ENCODE measurements around the gene CHTOP.

CHTOP gene

GRCh38 chr1:153608742-153609584, 24.9 kb upstream of the CHTOP start:
- Mint-ChIP-seq H3K36me3 (no peaks in the 10 kb centered on the region), H3K27ac (peak overlapping the region; percentile 48), H3K4me3 (no peak overlapping the region), H3K9me3 (no peaks in the 10 kb centered on the region), H3K4me1 (peaks cover 5% of the 10 kb centered on the region)
- DNase-seq (ENCODE audit: low spot score in 2 of 2) (no peak), ATAC-seq (peak; percentile 47)

- no peaks in the 10 kb centered on the region for H3K36me3 Mint-ChIP-seq
- peaks cover 5% of the 10 kb centered on the region for H3K4me1 Mint-ChIP-seq
- no peak for ATAC-seq
- H3K9me3 Mint-ChIP-seq = no peaks in the 10 kb centered on the region
- no peak for DNase-seq (ENCODE audit: low spot score in 2 of 2)
- no peak overlapping the region for H3K27ac Mint-ChIP-seq
- H3K4me3 Mint-ChIP-seq = no peak overlapping the region
Observed at GRCh38 chr1:153609585-153609907, 24.3 kb upstream of the CHTOP start.

- no peak for DNase-seq (ENCODE audit: low spot score in 2 of 2)
- no peak overlapping the region for H3K27ac Mint-ChIP-seq
- H3K9me3 Mint-ChIP-seq = no peaks in the 10 kb centered on the region
- H3K4me1 Mint-ChIP-seq = peaks cover 5% of the 10 kb centered on the region
- no peaks in the 10 kb centered on the region for H3K36me3 Mint-ChIP-seq
- peak; percentile 43 for ATAC-seq
- no peak overlapping the region for H3K4me3 Mint-ChIP-seq
Observed at GRCh38 chr1:153610334-153610733, 23.5 kb upstream of the CHTOP start.

GRCh38 chr1:153610811-153611301, 23.0 kb upstream of the CHTOP start:
- H3K36me3 Mint-ChIP-seq = no peaks in the 10 kb centered on the region
- H3K9me3 Mint-ChIP-seq = no peaks in the 10 kb centered on the region
- DNase-seq (ENCODE audit: low spot score in 2 of 2) (no peak), ATAC-seq (no peak)
- no peak overlapping the region for H3K4me3 Mint-ChIP-seq
- H3K4me1 Mint-ChIP-seq = peaks cover 5% of the 10 kb centered on the region
- no peak overlapping the region for H3K27ac Mint-ChIP-seq

- no peak overlapping the region for H3K4me3 Mint-ChIP-seq
- H3K36me3 Mint-ChIP-seq = no peaks in the 10 kb centered on the region
- H3K4me1 Mint-ChIP-seq = peaks cover 5% of the 10 kb centered on the region
- no peaks in the 10 kb centered on the region for H3K9me3 Mint-ChIP-seq
- ATAC-seq (no peak), DNase-seq (ENCODE audit: low spot score in 2 of 2) (no peak)
- H3K27ac Mint-ChIP-seq = no peak overlapping the region
Observed at GRCh38 chr1:153611356-153611755, 22.5 kb upstream of the CHTOP start.

- peak overlapping the region; percentile 68 for H3K27ac Mint-ChIP-seq
- H3K4me3 Mint-ChIP-seq = no peak overlapping the region
- DNase-seq (ENCODE audit: low spot score in 2 of 2) (no peak), ATAC-seq (no peak)
- H3K9me3 Mint-ChIP-seq = no peaks in the 10 kb centered on the region
- peaks cover 5% of the 10 kb centered on the region for H3K4me1 Mint-ChIP-seq
- H3K36me3 Mint-ChIP-seq = no peaks in the 10 kb centered on the region
Observed at GRCh38 chr1:153612111-153612754, 21.6 kb upstream of the CHTOP start.

- no peak for DNase-seq (ENCODE audit: low spot score in 2 of 2)
- Mint-ChIP-seq H3K36me3 (no peaks in the 10 kb centered on the region), H3K4me1 (peaks cover 5% of the 10 kb centered on the region), H3K9me3 (no peaks in the 10 kb centered on the region), H3K4me3 (no peak within 1 kb of the TSS), H3K27ac (peak within 1 kb of the TSS; percentile 68)
- ATAC-seq = no peak
Observed at GRCh38 chr1:153612755-153613331, 21.0 kb upstream of the CHTOP start, which contains the start of gene S100A16. Gene S100A16, minus strand, starts transcription at chr1:153613137. Its CDS starts 4,986 bp downstream, at chr1:153608151.

GRCh38 chr1:153613406-153613805, 20.5 kb upstream of the CHTOP start:
- Mint-ChIP-seq H3K27ac (no peak overlapping the region), H3K4me1 (peaks cover 5% of the 10 kb centered on the region), H3K36me3 (no peaks in the 10 kb centered on the region), H3K4me3 (no peak overlapping the region), H3K9me3 (no peaks in the 10 kb centered on the region)
- ATAC-seq (no peak), DNase-seq (ENCODE audit: low spot score in 2 of 2) (no peak)

GRCh38 chr1:153614189-153614900, 19.5 kb upstream of the CHTOP start:
- Mint-ChIP-seq H3K36me3 (no peaks in the 10 kb centered on the region), H3K4me1 (peaks cover 2% of the 10 kb centered on the region), H3K9me3 (no peaks in the 10 kb centered on the region), H3K27ac (no peak overlapping the region), H3K4me3 (no peak overlapping the region)
- DNase-seq (ENCODE audit: low spot score in 2 of 2) = no peak
- no peak for ATAC-seq

GRCh38 chr1:153614906-153615305, 19.0 kb upstream of the CHTOP start:
- H3K9me3 Mint-ChIP-seq = no peaks in the 10 kb centered on the region
- no peak overlapping the region for H3K4me3 Mint-ChIP-seq
- H3K4me1 Mint-ChIP-seq = no peaks in the 10 kb centered on the region
- H3K36me3 Mint-ChIP-seq = no peaks in the 10 kb centered on the region
- ATAC-seq (no peak), DNase-seq (ENCODE audit: low spot score in 2 of 2) (no peak)
- no peak overlapping the region for H3K27ac Mint-ChIP-seq

GRCh38 chr1:153615406-153615805, 18.5 kb upstream of the CHTOP start:
- Mint-ChIP-seq H3K36me3 (no peaks in the 10 kb centered on the region), H3K4me1 (no peaks in the 10 kb centered on the region), H3K4me3 (no peak overlapping the region), H3K27ac (no peak overlapping the region), H3K9me3 (no peaks in the 10 kb centered on the region)
- no peak for DNase-seq (ENCODE audit: low spot score in 2 of 2)
- no peak for ATAC-seq

- ATAC-seq = no peak
- Mint-ChIP-seq H3K9me3 (no peaks in the 10 kb centered on the region), H3K4me3 (no peak within 1 kb of the TSS), H3K4me1 (no peaks in the 10 kb centered on the region), H3K27ac (peak within 1 kb of the TSS; percentile 84), H3K36me3 (no peaks in the 10 kb centered on the region)
- no peak for DNase-seq (ENCODE audit: low spot score in 2 of 2)
Observed at GRCh38 chr1:153616144-153616916, 17.5 kb upstream of the CHTOP start, which contains the start of gene S100A14. Gene S100A14, minus strand, starts transcription at chr1:153616325. Its CDS starts 467 bp downstream, at chr1:153615858.

- H3K36me3 Mint-ChIP-seq = no peaks in the 10 kb centered on the region
- no peaks in the 10 kb centered on the region for H3K9me3 Mint-ChIP-seq
- H3K4me3 Mint-ChIP-seq = no peak overlapping the region
- H3K4me1 Mint-ChIP-seq = no peaks in the 10 kb centered on the region
- peak overlapping the region; percentile 84 for H3K27ac Mint-ChIP-seq
- DNase-seq (ENCODE audit: low spot score in 2 of 2) = no peak
- no peak for ATAC-seq
Observed at GRCh38 chr1:153616917-153617311, 17.0 kb upstream of the CHTOP start.

GRCh38 chr1:153617663-153618062, 16.2 kb upstream of the CHTOP start:
- no peaks in the 10 kb centered on the region for H3K36me3 Mint-ChIP-seq
- no peaks in the 10 kb centered on the region for H3K9me3 Mint-ChIP-seq
- peak overlapping the region; percentile 84 for H3K27ac Mint-ChIP-seq
- no peak overlapping the region for H3K4me3 Mint-ChIP-seq
- ATAC-seq = peak; percentile 90
- H3K4me1 Mint-ChIP-seq = no peaks in the 10 kb centered on the region
- peak; percentile 51 to 77 for DNase-seq (ENCODE audit: low spot score in 2 of 2)
